ENCODE data around the gene ADAMTSL2. TPM values are rescaled to one million over a fixed set of nuclear protein-coding genes. Genes with fewer than 3 reads are reported as not detected.

Gene ADAMTSL2
- polyA plus RNA-seq, 1 of the 3 experiments (the other 2 are of a cell fraction): 0.21 TPM

DNA sequence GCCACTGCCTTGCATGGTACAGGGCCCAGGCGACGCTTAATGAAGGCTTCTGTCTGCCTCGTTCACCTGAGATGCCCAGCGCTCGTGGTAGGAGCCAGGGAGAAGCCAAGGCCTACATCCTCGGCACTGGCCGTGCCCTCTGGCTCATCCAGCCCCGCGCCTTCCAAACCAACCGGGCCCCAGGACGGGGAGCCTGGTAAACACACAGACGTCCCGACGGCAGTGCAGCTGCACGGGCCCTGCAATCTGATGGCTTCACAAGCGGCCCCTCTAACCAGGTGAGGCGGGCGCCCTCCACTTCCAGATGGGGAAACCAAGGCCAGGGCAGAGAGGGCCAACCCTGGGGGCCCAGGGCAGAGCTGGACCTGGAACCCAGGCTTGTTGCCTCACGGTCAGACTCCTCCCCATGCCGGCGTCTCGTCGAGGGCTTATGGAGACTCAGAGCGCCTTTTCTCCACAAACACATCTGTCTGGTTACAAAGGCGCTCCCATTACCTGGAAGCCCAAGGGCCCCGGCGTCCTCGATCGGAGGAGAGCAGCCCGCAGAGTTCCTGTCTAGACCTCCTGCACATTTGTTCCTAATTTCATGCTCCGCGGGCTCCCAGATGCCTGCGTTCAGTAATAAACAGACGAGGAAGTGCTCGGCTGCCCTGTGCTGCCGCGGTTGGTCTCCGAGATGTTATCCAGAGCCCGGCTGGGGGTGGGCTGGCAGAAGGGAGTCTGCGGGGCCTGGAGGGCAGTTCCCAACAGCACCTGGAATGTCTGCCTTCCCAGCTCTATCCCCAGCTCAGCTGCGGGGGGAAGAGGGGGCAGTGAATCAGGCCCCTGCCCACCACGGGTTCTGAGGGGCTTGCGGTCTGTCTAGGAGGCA lies 51.2 kb downstream of the ADAMTSL2 start (continued):
- no peak for TF ChIP-seq TAF1 (IDR thresholded peaks at IDR 0.05; ENCODE audit: borderline replicate concordance, low read depth, low read length)
- TF ChIP-seq FOXJ3 (CRISPR knock-in tag; IDR thresholded peaks at IDR 0.05): peak; percentile 99
- peak; percentile 72 for TF ChIP-seq TCF12 (IDR thresholded peaks at IDR 0.05)
- TF ChIP-seq EZH2phosphoT487 (IDR thresholded peaks at IDR 0.05; ENCODE audit: borderline replicate concordance, low read depth): no peak
- TF ChIP-seq NRF1 (IDR thresholded peaks at IDR 0.05; ENCODE audit: low read depth, low read length): no peak
- TF ChIP-seq CHD2 (IDR thresholded peaks at IDR 0.05; ENCODE audit: low read length, partially characterized antibody): peak; percentile 91
- TF ChIP-seq TEAD4 (IDR thresholded peaks at IDR 0.05; ENCODE audit: borderline replicate concordance, insufficient read depth): no peak
- no peak for TF ChIP-seq FOSL2 (IDR thresholded peaks at IDR 0.05; ENCODE audit: borderline replicate concordance, low read depth)
- TF ChIP-seq, protein P1, sequence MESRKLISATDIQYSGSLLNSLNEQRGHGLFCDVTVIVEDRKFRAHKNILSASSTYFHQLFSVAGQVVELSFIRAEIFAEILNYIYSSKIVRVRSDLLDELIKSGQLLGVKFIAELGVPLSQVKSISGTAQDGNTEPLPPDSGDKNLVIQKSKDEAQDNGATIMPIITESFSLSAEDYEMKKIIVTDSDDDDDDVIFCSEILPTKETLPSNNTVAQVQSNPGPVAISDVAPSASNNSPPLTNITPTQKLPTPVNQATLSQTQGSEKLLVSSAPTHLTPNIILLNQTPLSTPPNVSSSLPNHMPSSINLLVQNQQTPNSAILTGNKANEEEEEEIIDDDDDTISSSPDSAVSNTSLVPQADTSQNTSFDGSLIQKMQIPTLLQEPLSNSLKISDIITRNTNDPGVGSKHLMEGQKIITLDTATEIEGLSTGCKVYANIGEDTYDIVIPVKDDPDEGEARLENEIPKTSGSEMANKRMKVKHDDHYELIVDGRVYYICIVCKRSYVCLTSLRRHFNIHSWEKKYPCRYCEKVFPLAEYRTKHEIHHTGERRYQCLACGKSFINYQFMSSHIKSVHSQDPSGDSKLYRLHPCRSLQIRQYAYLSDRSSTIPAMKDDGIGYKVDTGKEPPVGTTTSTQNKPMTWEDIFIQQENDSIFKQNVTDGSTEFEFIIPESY (IDR thresholded peaks at IDR 0.05; ENCODE audit: borderline replicate concordance, low read depth): no peak
- peak; percentile 39; the same call in 1 of the 2 replicates for TF ChIP-seq RAD21 (IDR thresholded peaks at IDR 0.05; ENCODE audit: low read length)
- no peak for TF ChIP-seq RFX5 (IDR thresholded peaks at IDR 0.05; ENCODE audit: low read length)
- peak; percentile 66 for TF ChIP-seq POLR2AphosphoS5 (IDR thresholded peaks at IDR 0.05; ENCODE audit: low read depth, low read length)
- peak; percentile 95 for TF ChIP-seq GATA2 (CRISPR knock-in tag; IDR thresholded peaks at IDR 0.05)
- TF ChIP-seq, protein P2, sequence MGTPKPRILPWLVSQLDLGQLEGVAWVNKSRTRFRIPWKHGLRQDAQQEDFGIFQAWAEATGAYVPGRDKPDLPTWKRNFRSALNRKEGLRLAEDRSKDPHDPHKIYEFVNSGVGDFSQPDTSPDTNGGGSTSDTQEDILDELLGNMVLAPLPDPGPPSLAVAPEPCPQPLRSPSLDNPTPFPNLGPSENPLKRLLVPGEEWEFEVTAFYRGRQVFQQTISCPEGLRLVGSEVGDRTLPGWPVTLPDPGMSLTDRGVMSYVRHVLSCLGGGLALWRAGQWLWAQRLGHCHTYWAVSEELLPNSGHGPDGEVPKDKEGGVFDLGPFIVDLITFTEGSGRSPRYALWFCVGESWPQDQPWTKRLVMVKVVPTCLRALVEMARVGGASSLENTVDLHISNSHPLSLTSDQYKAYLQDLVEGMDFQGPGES (IDR thresholded peaks at IDR 0.05; ENCODE audit: low read depth, low read length): no peak
- no peak for TF ChIP-seq NFIC (IDR thresholded peaks at IDR 0.05; ENCODE audit: borderline replicate concordance)
- TF ChIP-seq, protein P3, sequence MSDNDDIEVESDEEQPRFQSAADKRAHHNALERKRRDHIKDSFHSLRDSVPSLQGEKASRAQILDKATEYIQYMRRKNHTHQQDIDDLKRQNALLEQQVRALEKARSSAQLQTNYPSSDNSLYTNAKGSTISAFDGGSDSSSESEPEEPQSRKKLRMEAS (IDR thresholded peaks at IDR 0.05; ENCODE audit: low read depth): no peak
- no peak for TF ChIP-seq YY1 (IDR thresholded peaks at IDR 0.05; ENCODE audit: low read depth)
- no peak; the same call in 1 of the 2 replicates for TF ChIP-seq SMC3 (IDR thresholded peaks at IDR 0.05; ENCODE audit: low read depth, low read length)
- no peak for TF ChIP-seq GABPA (IDR thresholded peaks at IDR 0.05; ENCODE audit: low read depth)
- TF ChIP-seq, protein P4, sequence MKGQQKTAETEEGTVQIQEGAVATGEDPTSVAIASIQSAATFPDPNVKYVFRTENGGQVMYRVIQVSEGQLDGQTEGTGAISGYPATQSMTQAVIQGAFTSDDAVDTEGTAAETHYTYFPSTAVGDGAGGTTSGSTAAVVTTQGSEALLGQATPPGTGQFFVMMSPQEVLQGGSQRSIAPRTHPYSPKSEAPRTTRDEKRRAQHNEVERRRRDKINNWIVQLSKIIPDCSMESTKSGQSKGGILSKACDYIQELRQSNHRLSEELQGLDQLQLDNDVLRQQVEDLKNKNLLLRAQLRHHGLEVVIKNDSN (IDR thresholded peaks at IDR 0.05; ENCODE audit: borderline replicate concordance, low read depth): no peak
- no peak for TF ChIP-seq MEF2A (IDR thresholded peaks at IDR 0.05; ENCODE audit: borderline replicate concordance, low read depth)
- TF ChIP-seq EP300 (IDR thresholded peaks at IDR 0.05; ENCODE audit: borderline replicate concordance in 1 of 2, low read depth in 1 of 2, low read length in 1 of 2): peak in 1 of 2 experiments; percentile 99; a peak in 2 of 4 replicates
- TF ChIP-seq FOXM1 (IDR thresholded peaks at IDR 0.05; ENCODE audit: low read depth): no peak
- peak; percentile 92 for TF ChIP-seq RCOR1 (IDR thresholded peaks at IDR 0.05; ENCODE audit: low read length)
- TF ChIP-seq, protein P5, sequence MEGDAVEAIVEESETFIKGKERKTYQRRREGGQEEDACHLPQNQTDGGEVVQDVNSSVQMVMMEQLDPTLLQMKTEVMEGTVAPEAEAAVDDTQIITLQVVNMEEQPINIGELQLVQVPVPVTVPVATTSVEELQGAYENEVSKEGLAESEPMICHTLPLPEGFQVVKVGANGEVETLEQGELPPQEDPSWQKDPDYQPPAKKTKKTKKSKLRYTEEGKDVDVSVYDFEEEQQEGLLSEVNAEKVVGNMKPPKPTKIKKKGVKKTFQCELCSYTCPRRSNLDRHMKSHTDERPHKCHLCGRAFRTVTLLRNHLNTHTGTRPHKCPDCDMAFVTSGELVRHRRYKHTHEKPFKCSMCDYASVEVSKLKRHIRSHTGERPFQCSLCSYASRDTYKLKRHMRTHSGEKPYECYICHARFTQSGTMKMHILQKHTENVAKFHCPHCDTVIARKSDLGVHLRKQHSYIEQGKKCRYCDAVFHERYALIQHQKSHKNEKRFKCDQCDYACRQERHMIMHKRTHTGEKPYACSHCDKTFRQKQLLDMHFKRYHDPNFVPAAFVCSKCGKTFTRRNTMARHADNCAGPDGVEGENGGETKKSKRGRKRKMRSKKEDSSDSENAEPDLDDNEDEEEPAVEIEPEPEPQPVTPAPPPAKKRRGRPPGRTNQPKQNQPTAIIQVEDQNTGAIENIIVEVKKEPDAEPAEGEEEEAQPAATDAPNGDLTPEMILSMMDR (IDR thresholded peaks at IDR 0.05): no peak
- TF ChIP-seq JUND (IDR thresholded peaks at IDR 0.05): no peak

Measured in SK-N-SH (cell line).